CD4-positive, alpha-beta T cell (primary cell): ENCODE measurements around the gene ZIC5. TPM values are rescaled to one million over a fixed set of nuclear protein-coding genes. Genes with fewer than 3 reads are reported as not detected.

Experiments used
- ATAC-seq: fragments of 200-7000 bp; cut with Tn5 transposase; one replicate; pipeline ENCODE4 v1.10.0; 2022; ENCODE audit warnings: mild to moderate bottlenecking; ENCODE audit not compliant: poor library complexity
- CTCF ChIA-PET: fragments of 350-600 bp; sonication (Branson Sonifier 250); formaldehyde crosslinking; loops from one replicate; lab custom pipeline; 2021; ENCODE audit warnings: antibody characterized with exemption, inconsistent platforms; lab: Charles Lee
- POLR2A ChIA-PET: fragments of 350-600 bp; sonication (Branson Sonifier 250); formaldehyde crosslinking; loops from one replicate; lab custom pipeline; 2021; ENCODE audit warnings: antibody characterized with exemption, inconsistent platforms; lab: Charles Lee
- DNase-seq, 14 experiments: peaks; one replicate each; pipeline ENCODE4 v3.0.0-alpha.2; 2013 to 2020; ENCODE audit warnings: mixed read lengths in 2 of 14
- H3K27ac ChIP-seq, 2 donors: one replicate each; pipeline versions ENCODE4 v1.5.1 to v1.7.0; 2013; ENCODE audit warnings: low read length in 2 of 2, low read depth in 1 of 2, mild to moderate bottlenecking in 1 of 2
- H3K27me3 ChIP-seq, 2 experiments: 1 replicate in 1 of 2; 2 replicates in 1 of 2; pipeline versions ENCODE4 v1.6.1 to v1.7.0; 2013; ENCODE audit warnings: low read length in 2 of 2, control low read depth in 1 of 2, mild to moderate bottlenecking in 1 of 2, moderate library complexity in 1 of 2; ENCODE audit not compliant: insufficient read depth in 2 of 2, control insufficient read depth in 1 of 2
- H3K36me3 ChIP-seq: one replicate; pipeline ENCODE4 v1.6.1; 2013; ENCODE audit warnings: low read length, control low read depth; ENCODE audit not compliant: insufficient read depth
- H3K4me1 ChIP-seq: one replicate; pipeline ENCODE4 v1.6.1; 2013; ENCODE audit warnings: low read length, control low read depth; ENCODE audit not compliant: insufficient read depth
- H3K4me3 ChIP-seq: one replicate; pipeline ENCODE4 v1.5.1; 2013; ENCODE audit warnings: mild to moderate bottlenecking, low read length, moderate library complexity
- H3K9me3 ChIP-seq, 2 experiments: 1 replicate in 1 of 2; 2 replicates in 1 of 2; pipeline versions ENCODE4 v1.6.1 to v1.7.0; 2013; ENCODE audit warnings: low read length in 2 of 2, mild to moderate bottlenecking in 2 of 2, control low read depth in 1 of 2, moderate library complexity in 1 of 2; ENCODE audit not compliant: control insufficient read depth in 1 of 2, insufficient read depth in 1 of 2
- H3K27ac Mint-ChIP-seq: one replicate; pipeline ENCODE4 v1.8.0; 2020; ENCODE audit warnings: mixed read lengths
- H3K27me3 Mint-ChIP-seq: one replicate; pipeline ENCODE4 v1.8.0; 2021; ENCODE audit warnings: mixed read lengths
- H3K36me3 Mint-ChIP-seq: one replicate; pipeline ENCODE4 v1.8.0; 2021; ENCODE audit warnings: low read depth, mixed read lengths
- H3K4me1 Mint-ChIP-seq: one replicate; pipeline ENCODE4 v1.8.0; 2021; ENCODE audit warnings: low read depth, mixed read lengths
- H3K4me3 Mint-ChIP-seq: one replicate; pipeline ENCODE4 v1.8.0; 2020; ENCODE audit warnings: mild to moderate bottlenecking, mixed read lengths
- H3K9me3 Mint-ChIP-seq: one replicate; pipeline ENCODE4 v1.8.0; 2020; ENCODE audit warnings: mixed read lengths
- intact Hi-C, 2 experiments: fragments of 100-400 bp; cut with DNase I in 1 of 2; cut with micrococcal nuclease in 1 of 2; formaldehyde crosslinking; loops; one replicate each; pipeline versions ENCODE4 v1.15.1 to v1.9.0; 2023 to 2025; cut with DNase I, micrococcal nuclease
- total RNA-seq, 174 experiments: library from RNA in 2 of 174; stranded (reverse) in 2 of 174; gene quantifications; one replicate each; pipeline ENCODE4 v1.2.3 and lab custom pipeline; 2021 to 2026
- TF ChIP-seq, protein P1 (sequence below): fragments of 200-600 bp; IDR thresholded peaks from one replicate; pipeline ENCODE4 v1.8.0; 2022; ENCODE audit warnings: antibody characterized with exemption, mild to moderate bottlenecking

ZIC5 gene
- total RNA-seq, 2 experiments from 2014 or later = not detected

DNA sequence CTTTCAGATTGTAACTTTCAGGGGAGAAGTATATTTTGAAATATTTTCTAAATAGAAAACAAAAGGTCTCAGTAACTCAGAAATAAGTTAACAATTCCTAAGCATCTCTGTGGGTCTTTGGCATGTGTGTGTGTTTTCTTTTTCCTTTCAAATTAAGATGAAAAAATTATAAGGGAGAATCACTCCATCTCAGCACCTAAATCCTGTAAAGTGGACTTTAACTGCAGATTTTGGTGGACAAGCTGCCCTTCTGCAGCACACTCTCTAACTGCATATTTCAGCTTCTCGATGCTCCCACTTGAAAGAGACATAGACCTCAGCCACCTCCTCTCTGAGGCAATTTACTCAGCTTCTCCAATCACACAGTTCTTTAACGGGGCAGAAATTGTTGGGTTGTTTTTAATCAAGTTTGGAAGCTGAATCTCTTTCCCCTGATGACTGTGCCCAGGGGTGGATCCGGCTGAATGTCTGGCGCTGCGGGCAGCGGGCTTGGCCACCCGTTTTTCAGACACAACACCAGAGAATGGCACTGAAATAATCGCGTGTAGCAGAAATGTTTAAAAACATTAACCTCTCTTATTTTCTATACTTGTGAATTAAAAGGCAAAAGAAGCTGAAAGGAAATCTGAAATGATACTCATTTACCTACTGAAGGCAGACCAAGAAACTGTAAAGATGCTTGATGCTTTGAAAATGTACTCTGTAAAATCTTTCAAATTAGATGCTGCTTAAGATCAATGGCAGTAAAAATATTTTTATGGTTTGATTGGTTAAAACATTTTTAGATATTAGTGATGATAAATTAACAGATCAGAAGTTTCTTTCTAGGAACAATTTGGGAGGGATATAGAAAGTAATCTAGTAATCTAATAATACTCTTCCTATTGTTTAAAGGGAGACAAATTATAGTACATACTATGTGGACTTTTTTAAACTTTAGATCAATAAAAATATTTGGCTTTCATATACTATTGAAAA, 22.4 kb upstream of the ZIC5 start:
- Histone ChIP-seq H3K9me3 (peaks cover 27 to 52% of the 10 kb centered on the region in 2 experiments), H3K27ac (no peak overlapping the region), H3K36me3 (no peaks in the 10 kb centered on the region), H3K27me3 (peaks cover 83 to 100% of the 10 kb centered on the region in 2 experiments), H3K4me3 (no peak overlapping the region), H3K4me1 (peaks cover 46% of the 10 kb centered on the region)
- Mint-ChIP-seq H3K36me3 (peaks cover 3% of the 10 kb centered on the region), H3K4me1 (peaks cover 29% of the 10 kb centered on the region), H3K27ac (peak overlapping the region; percentile 20), H3K27me3 (peaks cover 92% of the 10 kb centered on the region), H3K4me3 (peak overlapping the region; percentile 1), H3K9me3 (peaks cover 9% of the 10 kb centered on the region)
- DNase-seq (no peak), ATAC-seq (no peak)
- CTCF ChIA-PET = interaction anchor here (0.5 kb wide), 1 partner anchor 82 kb away, joined by 3 read pairs; no protein-coding TSS in a partner anchor
- TF ChIP-seq, protein P1, sequence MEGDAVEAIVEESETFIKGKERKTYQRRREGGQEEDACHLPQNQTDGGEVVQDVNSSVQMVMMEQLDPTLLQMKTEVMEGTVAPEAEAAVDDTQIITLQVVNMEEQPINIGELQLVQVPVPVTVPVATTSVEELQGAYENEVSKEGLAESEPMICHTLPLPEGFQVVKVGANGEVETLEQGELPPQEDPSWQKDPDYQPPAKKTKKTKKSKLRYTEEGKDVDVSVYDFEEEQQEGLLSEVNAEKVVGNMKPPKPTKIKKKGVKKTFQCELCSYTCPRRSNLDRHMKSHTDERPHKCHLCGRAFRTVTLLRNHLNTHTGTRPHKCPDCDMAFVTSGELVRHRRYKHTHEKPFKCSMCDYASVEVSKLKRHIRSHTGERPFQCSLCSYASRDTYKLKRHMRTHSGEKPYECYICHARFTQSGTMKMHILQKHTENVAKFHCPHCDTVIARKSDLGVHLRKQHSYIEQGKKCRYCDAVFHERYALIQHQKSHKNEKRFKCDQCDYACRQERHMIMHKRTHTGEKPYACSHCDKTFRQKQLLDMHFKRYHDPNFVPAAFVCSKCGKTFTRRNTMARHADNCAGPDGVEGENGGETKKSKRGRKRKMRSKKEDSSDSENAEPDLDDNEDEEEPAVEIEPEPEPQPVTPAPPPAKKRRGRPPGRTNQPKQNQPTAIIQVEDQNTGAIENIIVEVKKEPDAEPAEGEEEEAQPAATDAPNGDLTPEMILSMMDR = no peak
- intact Hi-C loops = loop anchor here in 1 of 2 experiments (10.0 kb wide), 1 partner anchor 499 kb away; no protein-coding TSS in a partner anchor
- POLR2A ChIA-PET = interaction anchor here (1.3 to 2.6 kb wide), 4 partner anchors 10 to 27 kb away, joined by 3 to 7 read pairs (median 4); no protein-coding TSS in a partner anchor

- H3K9me3 ChIP-seq = peaks cover 27 to 59% of the 10 kb centered on the region in 2 experiments
- no peak overlapping the region for H3K27ac Mint-ChIP-seq
- ChIA-PET POLR2A (interaction anchor here (1.3 to 2.6 kb wide), 3 partner anchors 9 to 23 kb away, joined by 3 to 7 read pairs (median 4); no protein-coding TSS in a partner anchor), CTCF (no interaction called here)
- H3K4me1 Mint-ChIP-seq = peaks cover 35% of the 10 kb centered on the region
- peaks cover 92% of the 10 kb centered on the region for H3K27me3 Mint-ChIP-seq
- no peak overlapping the region for H3K4me3 Mint-ChIP-seq
- H3K36me3 ChIP-seq = no peaks in the 10 kb centered on the region
- no peak overlapping the region for H3K4me3 ChIP-seq
- DNase-seq = peak in 1 of 14 experiments; percentile 11
- H3K9me3 Mint-ChIP-seq = peaks cover 9% of the 10 kb centered on the region
- peaks cover 4% of the 10 kb centered on the region for H3K36me3 Mint-ChIP-seq
- TF ChIP-seq, protein P1 = no peak
- no peak for ATAC-seq
- H3K27me3 ChIP-seq = peaks cover 83 to 100% of the 10 kb centered on the region in 2 experiments
- intact Hi-C loops = loop anchor here in 1 of 2 experiments (10.0 kb wide), 1 partner anchor 498 kb away; no protein-coding TSS in a partner anchor
- no peak overlapping the region for H3K27ac ChIP-seq
- peaks cover 48% of the 10 kb centered on the region for H3K4me1 ChIP-seq
These were observed 21.4 kb upstream of the ZIC5 start for GRCh38 chr13:99992949-99993351.
